Body of pancreas (tissue), 4 donors: Measurements from ENCODE around the gene ATG12.
"Not testable (repeated sequence)": the region's sequence is repeated elsewhere in the genome, so short reads cannot be mapped to it uniquely, and the experiment has no call there.

Experiments used
- POLR2A ChIP-seq, 3 donors: fragments of 450-650 bp; IDR thresholded peaks; one replicate each; pipeline ENCODE4 v1.6.1; 2016; ENCODE audit warnings: antibody characterized with exemption in 3 of 3, mild to moderate bottlenecking in 2 of 3
- TF ChIP-seq, protein P1 (sequence below), 7 experiments: fragments of 450-650 bp in 4 of 7; fragments of 200-600 bp in 3 of 7; sonication (generic) in 3 of 7; IDR thresholded peaks; one replicate each; pipeline ENCODE4 v1.5.1; 2016 to 2019; ENCODE audit warnings: antibody characterized with exemption in 7 of 7

DNA sequence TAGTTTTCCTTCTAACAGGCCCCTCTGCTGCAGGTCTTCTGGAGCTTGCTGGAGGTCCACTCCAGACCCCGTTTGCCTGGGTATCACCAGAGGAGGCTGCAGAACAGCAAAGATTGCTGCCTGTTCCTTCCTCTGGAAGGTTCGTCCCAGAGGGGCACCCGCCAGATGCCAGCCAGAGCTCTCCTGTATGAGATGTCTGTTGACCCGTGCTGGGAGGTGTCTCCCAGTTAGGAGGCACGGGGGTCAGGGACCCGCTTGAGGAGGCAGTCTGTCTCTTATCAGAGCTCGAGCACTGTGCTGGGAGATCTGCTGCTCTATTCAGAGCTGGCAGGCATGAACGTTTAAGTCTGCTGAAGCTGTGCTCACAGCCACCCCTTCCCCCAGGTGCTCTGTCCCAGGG lies 41.1 kb upstream of the ATG12 start:
- TF ChIP-seq, protein P1, sequence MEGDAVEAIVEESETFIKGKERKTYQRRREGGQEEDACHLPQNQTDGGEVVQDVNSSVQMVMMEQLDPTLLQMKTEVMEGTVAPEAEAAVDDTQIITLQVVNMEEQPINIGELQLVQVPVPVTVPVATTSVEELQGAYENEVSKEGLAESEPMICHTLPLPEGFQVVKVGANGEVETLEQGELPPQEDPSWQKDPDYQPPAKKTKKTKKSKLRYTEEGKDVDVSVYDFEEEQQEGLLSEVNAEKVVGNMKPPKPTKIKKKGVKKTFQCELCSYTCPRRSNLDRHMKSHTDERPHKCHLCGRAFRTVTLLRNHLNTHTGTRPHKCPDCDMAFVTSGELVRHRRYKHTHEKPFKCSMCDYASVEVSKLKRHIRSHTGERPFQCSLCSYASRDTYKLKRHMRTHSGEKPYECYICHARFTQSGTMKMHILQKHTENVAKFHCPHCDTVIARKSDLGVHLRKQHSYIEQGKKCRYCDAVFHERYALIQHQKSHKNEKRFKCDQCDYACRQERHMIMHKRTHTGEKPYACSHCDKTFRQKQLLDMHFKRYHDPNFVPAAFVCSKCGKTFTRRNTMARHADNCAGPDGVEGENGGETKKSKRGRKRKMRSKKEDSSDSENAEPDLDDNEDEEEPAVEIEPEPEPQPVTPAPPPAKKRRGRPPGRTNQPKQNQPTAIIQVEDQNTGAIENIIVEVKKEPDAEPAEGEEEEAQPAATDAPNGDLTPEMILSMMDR (IDR thresholded peaks at IDR 0.05), result not testable (repeated sequence)
- TF ChIP-seq POLR2A (IDR thresholded peaks at IDR 0.05), result not testable (repeated sequence)
